Subcutaneous abdominal adipose tissue (tissue), 5 donors: ENCODE results near the gene IRF8.
A peak's percentile ranks its signal among the peaks of the same experiment; 100 is the strongest.

Experiments used
- H3K27ac ChIP-seq: one replicate; pipeline ENCODE4 v1.7.0; 2013; ENCODE audit warnings: low read depth, mild to moderate bottlenecking, inconsistent platforms, low read length, moderate library complexity
- H3K27me3 ChIP-seq, 5 donors: one replicate each; pipeline ENCODE4 v1.7.0; 2013; ENCODE audit warnings: low read length in 5 of 5, inconsistent platforms in 1 of 5; ENCODE audit not compliant: control insufficient read depth in 5 of 5, insufficient read depth in 4 of 5
- H3K36me3 ChIP-seq, 5 donors: one replicate each; pipeline ENCODE4 v1.7.0; 2013; ENCODE audit warnings: low read length in 5 of 5; ENCODE audit not compliant: control insufficient read depth in 5 of 5, insufficient read depth in 5 of 5
- H3K4me1 ChIP-seq, 5 donors: one replicate each; pipeline ENCODE4 v1.7.0; 2013; ENCODE audit warnings: low read length in 5 of 5, mild to moderate bottlenecking in 3 of 5, moderate library complexity in 1 of 5; ENCODE audit not compliant: control insufficient read depth in 5 of 5, insufficient read depth in 5 of 5
- H3K4me3 ChIP-seq, 5 donors: one replicate each; pipeline ENCODE4 v1.7.0; 2013; ENCODE audit warnings: low read length in 5 of 5, low read depth in 1 of 5
- H3K9ac ChIP-seq, 5 donors: one replicate each; pipeline ENCODE4 v1.7.0; 2013; ENCODE audit warnings: low read length in 5 of 5, mild to moderate bottlenecking in 4 of 5, moderate library complexity in 3 of 5
- H3K9me3 ChIP-seq, 5 donors: one replicate each; pipeline ENCODE4 v1.7.0; 2013; ENCODE audit warnings: low read length in 5 of 5; ENCODE audit not compliant: control insufficient read depth in 5 of 5
- donor health status: healthy.
- donor health status: healthy.
- donor health status: healthy.
- donor health status: healthy.
- donor health status: healthy.

The IRF8 gene

DNA sequence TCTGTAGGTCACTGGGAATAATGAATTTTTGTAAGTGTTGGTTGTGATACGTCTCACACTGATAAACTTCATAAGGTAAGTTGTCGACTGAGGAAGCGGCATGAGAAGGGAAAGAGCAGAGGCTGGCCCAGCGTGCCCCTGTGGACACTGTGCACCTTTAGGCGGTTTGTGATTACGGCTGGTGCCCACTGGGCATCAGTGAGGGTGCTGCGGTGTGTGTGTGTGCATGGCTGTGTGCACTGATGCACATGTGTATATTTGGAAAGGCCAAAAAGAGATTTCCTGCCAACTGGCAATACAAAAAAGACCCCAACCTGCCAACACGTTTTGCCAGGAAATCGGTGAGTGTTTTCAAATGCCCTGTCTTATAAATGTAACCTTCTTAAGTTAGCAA is 11.9 kb downstream of the IRF8 start:
- H3K4me1 ChIP-seq, result peaks cover 11 to 85% (median 53%) of the 10 kb centered on the region in 5 donors
- no peak overlapping the region for H3K9ac ChIP-seq
- peaks cover 0 to 64% (median 22%) of the 10 kb centered on the region in 5 donors for H3K36me3 ChIP-seq
- peak overlapping the region; percentile 6 for H3K27ac ChIP-seq
- no peaks in the 10 kb centered on the region for H3K27me3 ChIP-seq
- no peak overlapping the region for H3K4me3 ChIP-seq
- peaks cover 0 to 3% (median 0%) of the 10 kb centered on the region in 5 donors for H3K9me3 ChIP-seq

DNA sequence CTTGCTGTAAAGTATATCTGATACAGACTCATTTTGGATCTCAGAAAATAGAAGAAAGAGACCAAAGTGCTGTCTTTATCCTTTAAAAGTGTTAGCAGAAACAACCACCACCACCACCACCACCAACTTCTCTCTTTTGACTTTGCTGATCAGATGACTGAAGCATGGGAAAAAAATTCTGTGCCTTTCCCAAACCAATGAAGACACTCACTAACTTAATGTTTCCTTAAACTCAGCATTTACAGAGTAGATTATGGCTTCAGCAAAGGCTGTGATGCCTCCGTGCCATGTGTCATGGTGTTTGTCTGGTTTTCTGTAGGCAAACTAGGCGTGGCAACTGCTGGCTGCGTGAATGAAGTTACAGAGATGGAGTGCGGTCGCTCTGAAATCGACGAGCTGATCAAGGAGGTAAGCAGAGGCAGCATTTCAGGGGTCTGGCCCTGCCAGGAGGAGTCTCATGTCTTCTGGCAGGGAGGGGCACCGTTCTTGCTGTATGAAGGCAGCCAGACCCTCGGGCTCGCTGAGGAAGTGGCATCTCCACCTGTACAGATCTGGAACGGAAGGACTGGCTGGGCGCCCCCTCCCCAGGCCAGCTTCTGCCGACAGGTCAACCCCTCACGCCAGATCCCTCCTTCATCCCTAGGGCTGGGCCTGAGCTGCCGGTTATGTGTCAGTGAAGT is 12.4 kb downstream of the IRF8 start:
- peaks cover 11 to 86% (median 58%) of the 10 kb centered on the region in 5 donors for H3K4me1 ChIP-seq
- no peaks in the 10 kb centered on the region for H3K27me3 ChIP-seq
- peaks cover 0 to 60% (median 22%) of the 10 kb centered on the region in 5 donors for H3K36me3 ChIP-seq
- H3K4me3 ChIP-seq, result no peak overlapping the region
- H3K9me3 ChIP-seq, result no peaks in the 10 kb centered on the region
- no peak overlapping the region for H3K9ac ChIP-seq
- peak overlapping the region; percentile 72 for H3K27ac ChIP-seq

DNA sequence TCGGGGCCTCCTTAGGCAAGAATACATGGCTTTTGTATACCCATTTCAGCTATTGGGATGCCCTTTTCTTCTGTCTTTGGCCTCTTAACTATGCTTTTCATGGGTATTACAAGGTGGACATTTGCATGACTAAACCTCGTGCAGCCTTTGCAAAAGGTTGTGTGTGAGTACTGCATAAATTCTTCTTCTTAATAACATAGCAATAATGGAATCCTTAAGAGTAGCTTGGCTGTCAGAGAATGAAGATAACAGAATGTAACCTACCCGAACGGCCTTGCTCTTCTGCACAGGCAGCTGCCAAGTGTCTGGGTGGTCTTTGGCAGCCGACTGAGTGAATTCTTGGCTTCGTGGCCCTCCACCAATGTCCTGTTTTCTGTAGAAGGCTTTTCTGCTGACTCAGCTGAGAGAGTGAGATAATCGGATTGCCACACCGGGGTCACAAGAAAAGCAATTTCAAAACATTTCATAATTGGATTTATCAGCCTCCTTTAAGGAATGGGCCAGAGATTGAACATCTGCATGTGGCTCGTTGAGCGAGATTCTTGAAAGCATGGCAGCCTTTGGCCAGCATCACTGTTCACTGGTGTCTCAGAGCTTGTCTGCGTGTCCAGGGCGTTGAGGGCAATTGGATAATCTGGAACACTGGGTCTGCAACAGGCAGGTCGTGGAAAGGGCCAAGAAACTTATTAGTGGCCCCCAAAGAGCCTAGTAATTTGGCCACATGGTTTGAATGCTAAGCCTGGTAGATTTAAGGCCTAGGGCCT is 13.4 kb downstream of the IRF8 start:
- Histone ChIP-seq H3K27me3 (no peaks in the 10 kb centered on the region), H3K36me3 (peaks cover 0 to 61% (median 19%) of the 10 kb centered on the region in 5 donors), H3K27ac (peak overlapping the region; percentile 72), H3K9ac (no peak overlapping the region), H3K4me3 (no peak overlapping the region), H3K4me1 (peaks cover 11 to 85% (median 61%) of the 10 kb centered on the region in 5 donors), H3K9me3 (no peaks in the 10 kb centered on the region)

DNA sequence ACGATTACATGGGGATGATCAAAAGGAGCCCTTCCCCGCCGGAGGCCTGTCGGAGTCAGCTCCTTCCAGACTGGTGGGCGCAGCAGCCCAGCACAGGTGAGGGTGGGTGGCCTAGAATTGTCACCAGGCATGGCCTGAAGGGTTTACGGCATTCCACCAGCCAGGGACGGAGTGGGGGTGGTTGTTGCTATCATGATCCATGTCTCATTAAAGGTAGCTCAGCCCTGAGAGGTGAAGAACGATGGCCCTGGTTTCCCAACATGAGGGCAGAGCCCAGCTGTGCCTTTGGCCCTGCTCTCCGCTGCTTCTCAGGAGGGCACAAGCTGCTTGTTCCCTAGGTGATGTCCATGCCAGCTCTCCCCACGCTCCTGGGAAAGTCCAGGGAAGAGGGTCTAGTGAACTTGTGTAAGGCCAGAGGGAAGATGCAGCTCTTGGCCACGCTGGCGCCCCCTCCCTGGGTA is 14.2 kb downstream of the IRF8 start:
- H3K4me1 ChIP-seq, result peaks cover 11 to 79% (median 61%) of the 10 kb centered on the region in 5 donors
- H3K4me3 ChIP-seq, result no peak overlapping the region
- H3K27me3 ChIP-seq, result no peaks in the 10 kb centered on the region
- no peaks in the 10 kb centered on the region for H3K9me3 ChIP-seq
- H3K36me3 ChIP-seq, result peaks cover 2 to 65% (median 19%) of the 10 kb centered on the region in 5 donors
- peak overlapping the region; percentile 72 for H3K27ac ChIP-seq
- H3K9ac ChIP-seq, result no peak overlapping the region

DNA sequence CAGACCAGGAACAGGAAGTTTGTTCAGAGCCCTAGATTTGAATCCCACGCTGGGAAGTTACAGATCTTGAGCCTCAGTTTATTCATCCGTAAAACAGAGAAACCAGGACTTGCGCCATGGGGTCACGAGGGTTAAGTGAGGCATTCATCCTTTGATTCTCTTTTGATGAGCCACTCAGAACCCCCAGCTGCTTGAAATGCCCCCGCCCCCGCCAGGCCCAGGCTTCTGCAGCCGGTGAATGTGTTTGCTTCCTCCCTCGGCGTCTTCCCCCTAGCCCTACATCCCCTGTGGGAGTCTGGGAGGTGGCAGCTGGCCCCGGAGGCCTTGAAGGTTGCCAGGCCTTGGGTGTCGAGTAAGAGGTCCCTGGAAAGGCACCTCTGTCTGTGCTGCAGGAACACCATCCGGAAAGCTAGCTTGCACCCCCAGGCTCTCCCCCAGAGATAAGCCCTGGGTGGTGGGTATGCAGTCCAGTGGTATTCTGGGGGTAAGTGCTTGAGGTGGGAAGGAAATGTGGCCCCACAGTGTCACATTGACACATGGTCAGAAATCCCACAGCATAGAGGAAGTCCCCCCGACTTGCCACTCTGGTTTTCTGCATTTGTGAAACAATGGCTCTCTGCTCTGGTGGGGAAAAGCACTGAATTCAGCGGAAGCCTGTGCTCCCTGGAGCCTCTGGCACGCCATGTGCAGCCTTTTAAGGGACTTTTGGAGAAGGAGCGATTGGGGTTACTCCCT is 14.9 kb downstream of the IRF8 start:
- Histone ChIP-seq H3K27ac (no peak overlapping the region), H3K9me3 (no peaks in the 10 kb centered on the region), H3K4me1 (peaks cover 7 to 72% (median 55%) of the 10 kb centered on the region in 5 donors), H3K4me3 (no peak overlapping the region), H3K9ac (no peak overlapping the region), H3K36me3 (peaks cover 2 to 72% (median 25%) of the 10 kb centered on the region in 5 donors), H3K27me3 (no peaks in the 10 kb centered on the region)

DNA sequence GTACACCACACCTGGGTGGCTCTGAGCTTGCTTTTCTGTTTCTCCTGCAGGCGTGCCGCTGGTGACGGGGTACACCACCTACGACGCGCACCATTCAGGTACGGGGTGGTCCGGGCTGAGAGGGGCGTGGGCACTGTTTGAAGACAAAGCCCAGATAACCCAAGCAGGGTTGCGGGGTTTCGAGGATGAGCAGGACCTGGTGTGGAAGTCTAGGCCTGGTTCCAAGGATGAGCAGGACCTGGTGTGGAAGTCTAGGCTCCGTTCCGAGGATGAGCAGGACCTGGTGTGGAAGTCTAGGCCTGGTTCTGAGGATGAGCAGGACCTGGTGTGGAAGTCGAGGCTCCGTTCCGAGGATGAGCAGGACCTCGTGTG is 15.4 kb downstream of the IRF8 start:
- Histone ChIP-seq H3K27ac (no peak overlapping the region), H3K4me3 (no peak overlapping the region), H3K4me1 (peaks cover 5 to 67% (median 50%) of the 10 kb centered on the region in 5 donors), H3K27me3 (no peaks in the 10 kb centered on the region), H3K9me3 (no peaks in the 10 kb centered on the region), H3K36me3 (peaks cover 2 to 73% (median 27%) of the 10 kb centered on the region in 5 donors), H3K9ac (no peak overlapping the region)

DNA sequence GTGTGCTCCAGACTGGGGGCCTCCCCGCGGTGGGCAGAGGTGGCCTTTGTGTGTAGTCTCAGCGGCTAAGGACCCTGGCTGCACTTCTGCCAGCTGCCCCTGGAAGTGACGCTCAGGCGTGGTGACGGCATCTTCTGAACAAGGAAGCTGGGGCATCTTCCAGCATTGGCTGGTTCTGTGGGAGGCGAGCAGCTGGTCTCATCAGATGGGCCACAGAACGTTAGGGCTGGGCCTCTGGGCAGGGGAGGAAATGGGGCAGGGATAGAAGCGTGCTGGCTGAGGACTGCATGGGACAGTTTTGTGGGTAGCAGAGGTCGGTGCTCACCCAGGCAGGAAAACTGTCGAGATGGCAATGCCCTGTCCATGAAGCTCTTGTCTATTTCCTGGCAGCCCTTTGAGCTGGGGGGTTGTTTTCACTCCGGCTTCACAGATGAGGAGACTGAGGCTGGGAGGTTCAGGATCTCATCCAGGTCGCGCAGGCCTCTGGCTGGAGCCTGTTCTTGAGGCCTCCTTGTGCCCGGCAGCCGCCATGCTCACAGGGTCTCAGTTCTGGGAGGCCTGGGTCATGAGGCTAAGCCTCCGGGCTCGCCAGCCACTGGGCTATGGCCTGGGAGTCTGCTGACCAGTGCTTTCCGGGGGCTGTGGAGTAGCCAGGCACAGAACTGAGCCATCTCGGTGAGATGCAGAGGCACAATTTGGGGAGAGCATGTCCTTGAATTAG is 16.3 kb downstream of the IRF8 start:
- no peaks in the 10 kb centered on the region for H3K9me3 ChIP-seq
- no peak overlapping the region for H3K4me3 ChIP-seq
- H3K4me1 ChIP-seq, result peaks cover 5 to 60% (median 47%) of the 10 kb centered on the region in 5 donors
- H3K9ac ChIP-seq, result no peak overlapping the region
- peaks cover 2 to 76% (median 27%) of the 10 kb centered on the region in 5 donors for H3K36me3 ChIP-seq
- H3K27me3 ChIP-seq, result no peaks in the 10 kb centered on the region
- no peak overlapping the region for H3K27ac ChIP-seq

DNA sequence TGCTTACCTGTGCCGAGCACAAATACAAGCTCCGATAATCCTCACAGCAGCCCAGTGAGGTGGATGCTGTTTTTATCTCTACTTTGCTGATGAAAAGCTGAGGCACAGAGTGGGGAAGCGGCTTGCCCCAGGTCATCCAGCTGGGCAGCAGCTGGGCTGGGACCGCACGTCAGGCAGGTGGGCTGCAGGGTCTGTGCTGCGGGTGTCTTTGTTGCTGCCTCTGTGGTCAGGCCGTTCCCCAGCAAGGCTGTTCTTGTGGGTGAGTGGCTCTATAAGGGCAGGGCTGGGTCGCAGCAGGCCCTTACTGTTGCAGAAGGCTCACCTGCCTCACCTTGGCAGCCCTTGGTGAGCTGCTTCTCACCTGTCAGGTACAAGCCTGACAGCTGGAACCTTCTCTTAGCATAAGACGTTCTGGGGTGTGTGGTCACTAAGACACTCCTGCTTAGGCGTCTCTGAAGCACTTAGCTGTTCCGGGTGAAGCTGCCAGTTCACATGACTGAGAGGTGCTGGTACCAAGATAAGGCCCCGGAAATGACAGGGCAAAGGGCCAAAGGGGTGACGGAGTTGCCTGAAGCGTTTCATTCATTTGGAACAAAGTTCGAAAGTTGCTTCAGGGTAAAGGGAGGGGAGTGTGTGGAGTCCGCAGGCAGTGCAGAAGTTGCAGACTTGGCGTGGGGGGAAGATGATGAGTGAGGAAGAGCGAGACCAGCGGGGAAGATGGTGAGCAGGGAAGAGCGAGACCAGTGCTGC is 17.4 kb downstream of the IRF8 start:
- peaks cover 3 to 53% (median 40%) of the 10 kb centered on the region in 5 donors for H3K4me1 ChIP-seq
- no peak overlapping the region for H3K27ac ChIP-seq
- H3K9me3 ChIP-seq, result no peaks in the 10 kb centered on the region
- no peaks in the 10 kb centered on the region for H3K27me3 ChIP-seq
- no peak overlapping the region for H3K9ac ChIP-seq
- H3K36me3 ChIP-seq, result peaks cover 2 to 79% (median 29%) of the 10 kb centered on the region in 5 donors
- no peak overlapping the region for H3K4me3 ChIP-seq

DNA sequence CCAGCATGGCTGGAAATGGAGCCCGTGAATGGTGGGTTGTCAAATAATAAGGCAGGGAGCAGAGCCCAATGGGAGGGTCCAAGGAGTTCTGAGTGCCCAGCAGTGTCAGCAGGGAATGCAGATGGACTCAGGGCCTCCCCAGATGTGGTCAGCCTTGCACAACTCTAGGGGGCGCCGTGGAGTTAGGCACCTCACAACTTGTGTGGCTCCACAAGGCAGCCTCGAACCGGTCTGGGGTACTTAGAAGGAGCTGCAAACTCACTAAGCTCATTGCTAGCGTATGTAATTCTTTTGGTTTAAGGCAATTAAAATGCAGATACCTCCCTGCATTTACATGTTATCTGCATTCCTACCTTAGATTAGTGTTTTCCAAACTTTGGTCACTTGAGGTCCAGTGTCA is 18.1 kb downstream of the IRF8 start:
- Histone ChIP-seq H3K27me3 (no peaks in the 10 kb centered on the region), H3K4me1 (peaks cover 2 to 46% (median 33%) of the 10 kb centered on the region in 5 donors), H3K27ac (no peak overlapping the region), H3K9me3 (no peaks in the 10 kb centered on the region), H3K9ac (no peak overlapping the region), H3K36me3 (peaks cover 2 to 78% (median 29%) of the 10 kb centered on the region in 5 donors), H3K4me3 (no peak overlapping the region)
